DND-41 (cell line): Measurements from ENCODE around the gene A2ML1.

Experiments used
- ATAC-seq: fragments of 200-7000 bp; cut with Tn5 transposase; 3 replicates; pipeline ENCODE4 v1.9.1; 2021; ENCODE audit warnings: low read depth; ENCODE audit not compliant: insufficient read depth
- DNase-seq: peaks from one replicate; pipeline ENCODE4 v3.0.0-alpha.2; 2020
- H2AFZ ChIP-seq: 2 replicates; pipeline ENCODE4 v1.6.0; 2012; ENCODE audit warnings: low read depth, low read length
- H3K27ac ChIP-seq: 2 replicates; pipeline ENCODE4 v1.5.1; 2012; ENCODE audit warnings: low read length, inconsistent platforms
- H3K27me3 ChIP-seq: fragments of 200-600 bp; sonication (generic); 2 replicates; pipeline ENCODE4 v1.6.0; 2012; ENCODE audit warnings: low read length, mild to moderate bottlenecking, inconsistent platforms; ENCODE audit not compliant: insufficient read depth, poor library complexity
- H3K36me3 ChIP-seq: 2 replicates; pipeline ENCODE4 v1.5.1; 2012; ENCODE audit warnings: low read length, inconsistent platforms; ENCODE audit not compliant: insufficient read depth
- H3K4me1 ChIP-seq: 2 replicates; pipeline ENCODE4 v1.5.1; 2012; ENCODE audit warnings: mild to moderate bottlenecking, low read length; ENCODE audit not compliant: insufficient read depth
- H3K4me2 ChIP-seq: 2 replicates; pipeline ENCODE4 v1.6.0; 2012; ENCODE audit warnings: mild to moderate bottlenecking, moderate library complexity, low read length, inconsistent platforms; ENCODE audit not compliant: insufficient read depth
- H3K4me3 ChIP-seq, 2 experiments: fragments of 200-600 bp in 1 of 2; shearing (Covaris generic) in 1 of 2; 2 replicates each; pipeline ENCODE4 v1.5.1; 2012 to 2016; ENCODE audit warnings: inconsistent platforms in 2 of 2, low read length in 2 of 2, mild to moderate bottlenecking in 2 of 2, low read depth in 1 of 2, moderate library complexity in 1 of 2
- H3K79me2 ChIP-seq: 2 replicates; pipeline ENCODE4 v1.6.0; 2012; ENCODE audit warnings: low read length, inconsistent platforms; ENCODE audit not compliant: insufficient read depth
- H3K9ac ChIP-seq: 2 replicates; pipeline ENCODE4 v1.6.0; 2012; ENCODE audit warnings: low read depth, mild to moderate bottlenecking, inconsistent platforms, low read length, moderate library complexity
- H3K9me3 ChIP-seq: 2 replicates; pipeline ENCODE4 v1.5.1; 2012; ENCODE audit warnings: low read length, moderate library complexity, mild to moderate bottlenecking, inconsistent platforms; ENCODE audit not compliant: insufficient read depth, severe bottlenecking
- H4K20me1 ChIP-seq: 2 replicates; pipeline ENCODE4 v1.6.0; 2012; ENCODE audit warnings: low read length; ENCODE audit not compliant: insufficient read depth
- CTCF ChIP-seq: IDR thresholded peaks from 2 replicates; pipeline ENCODE4 v1.5.1; 2012; ENCODE audit warnings: borderline replicate concordance, low read length, moderate library complexity, mild to moderate bottlenecking; ENCODE audit not compliant: poor library complexity, severe bottlenecking; ENCODE audit errors: extremely low read depth
- EZH2 ChIP-seq: IDR thresholded peaks from 3 replicates; pipeline ENCODE4 v1.6.1; 2012; ENCODE audit warnings: borderline replicate concordance, low read depth, mild to moderate bottlenecking, moderate library complexity, low read length, inconsistent platforms; ENCODE audit not compliant: severe bottlenecking

A2ML1 gene

GRCh38 chr12:8780389-8780788 lies 42.0 kb upstream of the A2ML1 start:
- DNase-seq: no peak
- Histone ChIP-seq H3K4me1 (no peaks in the 10 kb centered on the region), H3K79me2 (no peaks in the 10 kb centered on the region), H3K27ac (no peak overlapping the region), H4K20me1 (no peaks in the 10 kb centered on the region), H3K4me3 (no peak overlapping the region), H3K9me3 (no peaks in the 10 kb centered on the region), H3K9ac (no peak overlapping the region), H3K4me2 (no peak overlapping the region), H3K36me3 (peaks cover 25% of the 10 kb centered on the region; the same call in 1 of the 2 replicates), H3K27me3 (no peaks in the 10 kb centered on the region), H2AFZ (no peak overlapping the region)
- TF ChIP-seq CTCF (peak; percentile 41), EZH2 (no peak)
- no peak for ATAC-seq

GRCh38 chr12:8781381-8782127 lies 40.9 kb upstream of the A2ML1 start:
- Histone ChIP-seq H3K9ac (no peak overlapping the region), H3K4me3 (no peak overlapping the region), H3K4me2 (no peak overlapping the region), H3K27ac (no peak overlapping the region), H3K4me1 (no peaks in the 10 kb centered on the region), H2AFZ (no peak overlapping the region), H3K27me3 (no peaks in the 10 kb centered on the region), H4K20me1 (no peaks in the 10 kb centered on the region), H3K9me3 (no peaks in the 10 kb centered on the region), H3K79me2 (no peaks in the 10 kb centered on the region), H3K36me3 (peaks cover 20% of the 10 kb centered on the region; the same call in 1 of the 2 replicates)
- DNase-seq (no peak), ATAC-seq (no peak)
- TF ChIP-seq EZH2 (no peak), CTCF (no peak)

GRCh38 chr12:8784290-8784888 lies 38.0 kb upstream of the A2ML1 start:
- no peaks in the 10 kb centered on the region for H4K20me1 ChIP-seq
- no peak overlapping the region for H3K27ac ChIP-seq
- DNase-seq (no peak), ATAC-seq (peak; percentile 24; the same call in 1 of the 3 replicates)
- H3K4me3 ChIP-seq: no peak overlapping the region
- H3K36me3 ChIP-seq: peaks cover 7% of the 10 kb centered on the region; the same call in 1 of the 2 replicates
- no peaks in the 10 kb centered on the region for H3K9me3 ChIP-seq
- H3K79me2 ChIP-seq: no peaks in the 10 kb centered on the region
- H3K9ac ChIP-seq: no peak overlapping the region
- no peak for TF ChIP-seq EZH2
- TF ChIP-seq CTCF: no peak
- no peaks in the 10 kb centered on the region for H3K27me3 ChIP-seq
- H3K4me2 ChIP-seq: no peak overlapping the region
- H2AFZ ChIP-seq: no peak overlapping the region
- no peaks in the 10 kb centered on the region for H3K4me1 ChIP-seq
